Stimulated activated CD8-positive, alpha-beta memory T cell treated with anti-CD3 and anti-CD28 coated beads, Interleukin-7, amount 100 ng/mL, for 1 hour (primary cell): ENCODE results near the gene MAML3.

Source experiments
- DNase-seq, 2 donors: peaks; one replicate each; pipeline ENCODE4 v3.0.0-alpha.2; 2020; ENCODE audit warnings: low read depth in 2 of 2

The MAML3 gene

GRCh38 chr4:140046543-140046942, 107.4 kb downstream of the MAML3 start:
- no peak for DNase-seq

GRCh38 chr4:140046016-140046415, 108.0 kb downstream of the MAML3 start:
- DNase-seq: no peak

- DNase-seq: no peak
Measured at GRCh38 chr4:140044337-140044902, 109.6 kb downstream of the MAML3 start.

- no peak for DNase-seq
Measured at GRCh38 chr4:140042634-140043033, 111.3 kb downstream of the MAML3 start.

GRCh38 chr4:140038031-140038533, 115.9 kb downstream of the MAML3 start:
- no peak for DNase-seq

- DNase-seq: no peak
Measured at GRCh38 chr4:140037353-140038030, 116.5 kb downstream of the MAML3 start.

- DNase-seq: no peak
Measured at GRCh38 chr4:140031706-140032105, 122.3 kb downstream of the MAML3 start.

GRCh38 chr4:140031061-140031460, 122.9 kb downstream of the MAML3 start:
- DNase-seq: no peak

GRCh38 chr4:140028676-140029517, 125.1 kb downstream of the MAML3 start:
- no peak for DNase-seq

GRCh38 chr4:140028101-140028500, 125.9 kb downstream of the MAML3 start:
- DNase-seq: no peak

- no peak for DNase-seq
Measured at GRCh38 chr4:140027101-140027500, 126.9 kb downstream of the MAML3 start.

GRCh38 chr4:140025470-140025869, 128.5 kb downstream of the MAML3 start:
- no peak for DNase-seq

- DNase-seq: no peak
Measured at GRCh38 chr4:140020457-140021361, 133.3 kb downstream of the MAML3 start.

- DNase-seq: no peak
Measured at GRCh38 chr4:140019619-140020347, 134.2 kb downstream of the MAML3 start.

- DNase-seq: no peak
Measured at GRCh38 chr4:140018931-140019618, 134.9 kb downstream of the MAML3 start.

GRCh38 chr4:140014284-140014683, 139.7 kb downstream of the MAML3 start:
- no peak for DNase-seq

GRCh38 chr4:140012688-140013486, 141.1 kb downstream of the MAML3 start:
- peak; percentile 11 to 33 for DNase-seq

- no peak for DNase-seq
Measured at GRCh38 chr4:140005699-140006098, 148.3 kb downstream of the MAML3 start.

- DNase-seq: no peak
Measured at GRCh38 chr4:140004922-140005627, 148.9 kb downstream of the MAML3 start.
